ENCODE measurements around the gene STK32C.

DNA sequence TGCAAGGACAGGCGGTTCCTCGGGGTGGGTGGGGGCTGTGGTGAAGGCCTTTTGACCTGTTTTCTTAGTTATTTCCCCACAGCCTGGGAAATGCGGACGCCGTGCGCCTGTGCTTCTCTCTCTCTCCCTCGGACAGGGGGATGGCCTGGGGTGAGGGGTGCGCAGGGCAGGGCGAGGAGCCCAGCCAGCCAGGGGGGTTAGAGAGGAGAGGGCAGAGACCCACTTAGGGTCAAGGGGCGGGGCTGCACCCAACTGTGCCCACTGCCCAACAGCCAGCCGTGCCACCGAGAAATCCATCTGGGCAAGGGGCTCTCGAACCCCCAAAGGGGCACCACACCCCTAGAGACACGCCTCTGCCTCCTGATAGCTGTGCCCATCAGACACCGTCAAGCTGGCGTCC, 67.2 kb downstream of the STK32C start:
- TF ChIP-seq RFX5 (IDR thresholded peaks at IDR 0.05; ENCODE audit: low read depth, low read length) = no peak
- no peak for TF ChIP-seq POLR2A (IDR thresholded peaks at IDR 0.05; ENCODE audit: low read depth, low read length)
- TF ChIP-seq, protein P1, sequence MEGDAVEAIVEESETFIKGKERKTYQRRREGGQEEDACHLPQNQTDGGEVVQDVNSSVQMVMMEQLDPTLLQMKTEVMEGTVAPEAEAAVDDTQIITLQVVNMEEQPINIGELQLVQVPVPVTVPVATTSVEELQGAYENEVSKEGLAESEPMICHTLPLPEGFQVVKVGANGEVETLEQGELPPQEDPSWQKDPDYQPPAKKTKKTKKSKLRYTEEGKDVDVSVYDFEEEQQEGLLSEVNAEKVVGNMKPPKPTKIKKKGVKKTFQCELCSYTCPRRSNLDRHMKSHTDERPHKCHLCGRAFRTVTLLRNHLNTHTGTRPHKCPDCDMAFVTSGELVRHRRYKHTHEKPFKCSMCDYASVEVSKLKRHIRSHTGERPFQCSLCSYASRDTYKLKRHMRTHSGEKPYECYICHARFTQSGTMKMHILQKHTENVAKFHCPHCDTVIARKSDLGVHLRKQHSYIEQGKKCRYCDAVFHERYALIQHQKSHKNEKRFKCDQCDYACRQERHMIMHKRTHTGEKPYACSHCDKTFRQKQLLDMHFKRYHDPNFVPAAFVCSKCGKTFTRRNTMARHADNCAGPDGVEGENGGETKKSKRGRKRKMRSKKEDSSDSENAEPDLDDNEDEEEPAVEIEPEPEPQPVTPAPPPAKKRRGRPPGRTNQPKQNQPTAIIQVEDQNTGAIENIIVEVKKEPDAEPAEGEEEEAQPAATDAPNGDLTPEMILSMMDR (conservative IDR thresholded peaks at IDR 0.05; ENCODE audit: low read depth, low read length) = no peak
- TF ChIP-seq USF2 (IDR thresholded peaks at IDR 0.05; ENCODE audit: low read depth, low read length) = no peak
- no peak for TF ChIP-seq RAD21 (IDR thresholded peaks at IDR 0.05; ENCODE audit: low read length)
